ENCODE measurements around the gene FADS2. TPM values are rescaled to one million over a fixed set of nuclear protein-coding genes. Genes with fewer than 3 reads are reported as not detected.

Gene FADS2
- polyA plus RNA-seq, 1 donor (not counting 4 experiments of a cell fraction or from before 2014, with no cell fraction given): 196 TPM

DNA sequence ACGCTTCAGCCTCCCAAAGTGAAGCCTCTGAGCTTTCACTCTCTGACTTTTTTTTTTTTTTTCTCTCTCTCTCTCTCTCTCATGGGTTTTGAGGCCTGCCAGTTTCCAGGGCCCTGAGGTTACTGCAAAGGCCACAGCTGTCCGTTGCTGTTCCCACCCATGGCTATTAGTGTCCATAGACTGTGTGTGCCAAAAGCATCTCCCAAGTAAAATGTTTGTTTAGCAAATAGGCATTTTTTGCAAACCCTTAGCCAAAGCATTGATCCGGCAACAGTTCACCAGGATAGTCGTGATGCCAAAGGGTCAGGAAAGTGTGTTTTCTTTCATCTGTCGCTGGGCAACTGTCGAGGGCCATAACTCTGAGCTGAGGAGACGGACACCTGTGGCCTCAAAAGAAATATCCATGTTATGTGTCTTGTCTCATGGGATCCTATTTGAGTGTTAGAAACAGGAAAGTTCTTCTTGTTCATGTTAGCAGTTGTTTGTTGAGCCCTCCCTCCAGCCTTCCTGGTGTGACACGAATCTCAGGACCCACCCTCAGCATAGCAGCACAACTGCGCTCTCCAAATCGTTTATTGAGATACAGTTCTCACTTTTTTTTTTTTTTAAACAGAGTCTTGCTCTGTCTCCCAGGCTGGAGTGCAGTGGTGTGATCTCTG lies 18.4 kb downstream of the FADS2 start:
- dilution Hi-C loops (cut with MboI; ENCODE audit: extremely low pct_ligation_motif_present, low sequenced_read_pairs): no loop called here
- H3K27me3 ChIP-seq (ENCODE audit: control insufficient read depth, extremely low read depth, insufficient read depth, low read length): no peaks in the 10 kb centered on the region
- no peak for DNase-seq (ENCODE audit: low read depth, low spot score)
- no peaks in the 10 kb centered on the region for H3K9me3 ChIP-seq (ENCODE audit: control insufficient read depth, low read depth, low read length)
- FAIRE-seq: no peak
- H3K27ac ChIP-seq (ENCODE audit: control insufficient read depth, insufficient read depth, low read length): no peak overlapping the region
- H3K79me2 ChIP-seq (ENCODE audit: control insufficient read depth, insufficient read depth, low read length): no peaks in the 10 kb centered on the region
- no peak overlapping the region for H3K9ac ChIP-seq (ENCODE audit: control insufficient read depth, extremely low read depth, insufficient read depth, low read length)
- no peak overlapping the region for H2AFZ ChIP-seq (ENCODE audit: control insufficient read depth, low read length)
- no peaks in the 10 kb centered on the region for H3K4me1 ChIP-seq (ENCODE audit: control insufficient read depth, extremely low read depth, insufficient read depth, low read length)
- H3K4me2 ChIP-seq (ENCODE audit: control insufficient read depth, extremely low read depth, insufficient read depth, low read depth, low read length): no peak overlapping the region
- TF ChIP-seq, protein P1, sequence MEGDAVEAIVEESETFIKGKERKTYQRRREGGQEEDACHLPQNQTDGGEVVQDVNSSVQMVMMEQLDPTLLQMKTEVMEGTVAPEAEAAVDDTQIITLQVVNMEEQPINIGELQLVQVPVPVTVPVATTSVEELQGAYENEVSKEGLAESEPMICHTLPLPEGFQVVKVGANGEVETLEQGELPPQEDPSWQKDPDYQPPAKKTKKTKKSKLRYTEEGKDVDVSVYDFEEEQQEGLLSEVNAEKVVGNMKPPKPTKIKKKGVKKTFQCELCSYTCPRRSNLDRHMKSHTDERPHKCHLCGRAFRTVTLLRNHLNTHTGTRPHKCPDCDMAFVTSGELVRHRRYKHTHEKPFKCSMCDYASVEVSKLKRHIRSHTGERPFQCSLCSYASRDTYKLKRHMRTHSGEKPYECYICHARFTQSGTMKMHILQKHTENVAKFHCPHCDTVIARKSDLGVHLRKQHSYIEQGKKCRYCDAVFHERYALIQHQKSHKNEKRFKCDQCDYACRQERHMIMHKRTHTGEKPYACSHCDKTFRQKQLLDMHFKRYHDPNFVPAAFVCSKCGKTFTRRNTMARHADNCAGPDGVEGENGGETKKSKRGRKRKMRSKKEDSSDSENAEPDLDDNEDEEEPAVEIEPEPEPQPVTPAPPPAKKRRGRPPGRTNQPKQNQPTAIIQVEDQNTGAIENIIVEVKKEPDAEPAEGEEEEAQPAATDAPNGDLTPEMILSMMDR (optimal IDR thresholded peaks at IDR 0.05 in 1 of 3, IDR thresholded peaks at IDR 0.05 in 1 of 3, conservative IDR thresholded peaks at IDR 0.05 in 1 of 3; ENCODE audit: extremely low read depth in 1 of 3, insufficient read depth in 2 of 3, low read length in 3 of 3): no peak
- no peak for TF ChIP-seq EZH2 (IDR thresholded peaks at IDR 0.05; ENCODE audit: low read length)
- no peaks in the 10 kb centered on the region for H3K9me1 ChIP-seq (ENCODE audit: control insufficient read depth, extremely low read depth, insufficient read depth, low read length)
- no peak overlapping the region for H3K4me3 ChIP-seq (ENCODE audit: control insufficient read depth in 2 of 3, extremely low read depth in 1 of 3, insufficient read depth in 2 of 3, low read depth in 1 of 3, low read length in 3 of 3)
- H4K20me1 ChIP-seq (ENCODE audit: control insufficient read depth, extremely low read depth, insufficient read depth, low read length): peaks cover 2% of the 10 kb centered on the region
- H3K36me3 ChIP-seq (ENCODE audit: control insufficient read depth in 2 of 2, extremely low read depth in 1 of 2, insufficient read depth in 2 of 2, low read length in 2 of 2): peaks cover 23 to 52% of the 10 kb centered on the region in 2 experiments

DNA sequence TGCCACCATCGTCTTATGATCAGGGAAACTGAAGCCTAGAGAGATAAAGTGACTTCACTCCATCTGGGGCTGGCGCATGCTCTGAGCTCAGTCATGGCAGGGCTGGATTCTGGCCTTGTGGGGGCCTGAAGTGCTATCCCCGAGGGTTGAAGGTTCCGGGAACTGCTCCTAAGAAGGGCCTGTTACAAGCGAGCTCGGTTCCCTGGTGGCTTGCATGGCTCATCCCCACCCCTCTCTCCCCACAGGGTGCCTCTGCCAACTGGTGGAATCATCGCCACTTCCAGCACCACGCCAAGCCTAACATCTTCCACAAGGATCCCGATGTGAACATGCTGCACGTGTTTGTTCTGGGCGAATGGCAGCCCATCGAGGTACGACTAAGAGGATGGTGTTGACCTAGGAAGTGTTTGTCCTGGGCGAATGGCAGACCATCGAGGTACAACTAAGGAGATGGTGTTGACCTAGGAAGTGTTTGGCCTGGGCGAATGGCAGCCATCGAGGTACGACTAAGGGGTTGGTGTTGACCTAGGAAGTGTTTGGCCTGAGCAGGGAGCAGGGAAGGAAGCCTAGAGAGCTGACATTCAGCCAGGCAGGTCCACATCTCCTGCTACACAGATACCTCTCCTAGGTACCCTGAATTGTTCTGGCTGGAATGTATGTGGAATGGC lies 19.9 kb downstream of the FADS2 start:
- Histone ChIP-seq H3K4me1 (ENCODE audit: control insufficient read depth, extremely low read depth, insufficient read depth, low read length) (no peaks in the 10 kb centered on the region), H3K9me3 (ENCODE audit: control insufficient read depth, low read depth, low read length) (no peaks in the 10 kb centered on the region), H2AFZ (ENCODE audit: control insufficient read depth, low read length) (no peak overlapping the region), H3K79me2 (ENCODE audit: control insufficient read depth, insufficient read depth, low read length) (no peaks in the 10 kb centered on the region), H3K27me3 (ENCODE audit: control insufficient read depth, extremely low read depth, insufficient read depth, low read length) (no peaks in the 10 kb centered on the region), H4K20me1 (ENCODE audit: control insufficient read depth, extremely low read depth, insufficient read depth, low read length) (peaks cover 2% of the 10 kb centered on the region), H3K27ac (ENCODE audit: control insufficient read depth, insufficient read depth, low read length) (no peak overlapping the region), H3K4me2 (ENCODE audit: control insufficient read depth, extremely low read depth, insufficient read depth, low read depth, low read length) (no peak overlapping the region), H3K9ac (ENCODE audit: control insufficient read depth, extremely low read depth, insufficient read depth, low read length) (no peak overlapping the region), H3K4me3 (ENCODE audit: control insufficient read depth in 2 of 3, extremely low read depth in 1 of 3, insufficient read depth in 2 of 3, low read depth in 1 of 3, low read length in 3 of 3) (no peak overlapping the region), H3K36me3 (ENCODE audit: control insufficient read depth in 2 of 2, extremely low read depth in 1 of 2, insufficient read depth in 2 of 2, low read length in 2 of 2) (peaks cover 15 to 47% of the 10 kb centered on the region in 2 experiments), H3K9me1 (ENCODE audit: control insufficient read depth, extremely low read depth, insufficient read depth, low read length) (no peaks in the 10 kb centered on the region)
- dilution Hi-C loops (cut with MboI; ENCODE audit: extremely low pct_ligation_motif_present, low sequenced_read_pairs): no loop called here
- no peak for FAIRE-seq
- no peak for TF ChIP-seq EZH2 (IDR thresholded peaks at IDR 0.05; ENCODE audit: low read length)
- TF ChIP-seq, protein P1 (optimal IDR thresholded peaks at IDR 0.05 in 1 of 3, IDR thresholded peaks at IDR 0.05 in 1 of 3, conservative IDR thresholded peaks at IDR 0.05 in 1 of 3; ENCODE audit: extremely low read depth in 1 of 3, insufficient read depth in 2 of 3, low read length in 3 of 3): no peak
- no peak for DNase-seq (ENCODE audit: low read depth, low spot score)
